ENCODE measurements around the gene SKP1.

Gene SKP1

GRCh38 chr5:134115806-134116175 lies 61.0 kb downstream of the SKP1 start:
- Histone ChIP-seq H3K9me2 (replicated peaks; ENCODE audit: insufficient read depth, low read length) (no peaks in the 10 kb centered on the region), H3K4me1 (ENCODE audit: low read length) (peaks cover 4% of the 10 kb centered on the region; the same call in 1 of the 2 replicates), H3K4me3 (ENCODE audit: low read length) (no peak overlapping the region), H3K9me3 (replicated peaks; ENCODE audit: insufficient read depth, low read length) (no peaks in the 10 kb centered on the region), H4K20me1 (ENCODE audit: insufficient read depth, low read length) (no peaks in the 10 kb centered on the region), H3K27me3 (replicated peaks; ENCODE audit: insufficient read depth, low read length) (peaks cover 16% of the 10 kb centered on the region), H3K4me2 (ENCODE audit: low read depth, low read length) (no peak overlapping the region), H3K27ac (ENCODE audit: low read length) (no peak overlapping the region), H3K36me3 (replicated peaks; ENCODE audit: insufficient read depth, low read length) (no peaks in the 10 kb centered on the region), H3F3A (ENCODE audit: insufficient read depth, low read length) (no peaks in the 10 kb centered on the region), H3K9ac (ENCODE audit: low read length) (no peak overlapping the region), H3K79me2 (ENCODE audit: low read length) (no peaks in the 10 kb centered on the region), H2AFZ (ENCODE audit: low read length) (no peak overlapping the region)
- TF ChIP-seq EZH2 (optimal IDR thresholded peaks at IDR 0.05; ENCODE audit: low read depth, low read length) (no peak), EZH2phosphoT487 (IDR thresholded peaks at IDR 0.05; ENCODE audit: low read length) (no peak)
- TF ChIP-seq, protein P1, sequence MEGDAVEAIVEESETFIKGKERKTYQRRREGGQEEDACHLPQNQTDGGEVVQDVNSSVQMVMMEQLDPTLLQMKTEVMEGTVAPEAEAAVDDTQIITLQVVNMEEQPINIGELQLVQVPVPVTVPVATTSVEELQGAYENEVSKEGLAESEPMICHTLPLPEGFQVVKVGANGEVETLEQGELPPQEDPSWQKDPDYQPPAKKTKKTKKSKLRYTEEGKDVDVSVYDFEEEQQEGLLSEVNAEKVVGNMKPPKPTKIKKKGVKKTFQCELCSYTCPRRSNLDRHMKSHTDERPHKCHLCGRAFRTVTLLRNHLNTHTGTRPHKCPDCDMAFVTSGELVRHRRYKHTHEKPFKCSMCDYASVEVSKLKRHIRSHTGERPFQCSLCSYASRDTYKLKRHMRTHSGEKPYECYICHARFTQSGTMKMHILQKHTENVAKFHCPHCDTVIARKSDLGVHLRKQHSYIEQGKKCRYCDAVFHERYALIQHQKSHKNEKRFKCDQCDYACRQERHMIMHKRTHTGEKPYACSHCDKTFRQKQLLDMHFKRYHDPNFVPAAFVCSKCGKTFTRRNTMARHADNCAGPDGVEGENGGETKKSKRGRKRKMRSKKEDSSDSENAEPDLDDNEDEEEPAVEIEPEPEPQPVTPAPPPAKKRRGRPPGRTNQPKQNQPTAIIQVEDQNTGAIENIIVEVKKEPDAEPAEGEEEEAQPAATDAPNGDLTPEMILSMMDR (IDR thresholded peaks at IDR 0.05; ENCODE audit: low read length) = no peak
- no peak for DNase-seq

GRCh38 chr5:134114886-134115805 lies 61.6 kb downstream of the SKP1 start:
- Histone ChIP-seq H3K4me1 (ENCODE audit: low read length) (peaks cover 4% of the 10 kb centered on the region; the same call in 1 of the 2 replicates), H3K9me2 (replicated peaks; ENCODE audit: insufficient read depth, low read length) (no peaks in the 10 kb centered on the region), H4K20me1 (ENCODE audit: insufficient read depth, low read length) (no peaks in the 10 kb centered on the region), H3K9ac (ENCODE audit: low read length) (no peak overlapping the region), H2AFZ (ENCODE audit: low read length) (no peak overlapping the region), H3K36me3 (replicated peaks; ENCODE audit: insufficient read depth, low read length) (no peaks in the 10 kb centered on the region), H3K4me2 (ENCODE audit: low read depth, low read length) (peak overlapping the region; percentile 29; the same call in 1 of the 2 replicates), H3K4me3 (ENCODE audit: low read length) (no peak overlapping the region), H3K27me3 (replicated peaks; ENCODE audit: insufficient read depth, low read length) (peaks cover 16% of the 10 kb centered on the region), H3K27ac (ENCODE audit: low read length) (no peak overlapping the region), H3F3A (ENCODE audit: insufficient read depth, low read length) (no peaks in the 10 kb centered on the region), H3K79me2 (ENCODE audit: low read length) (no peaks in the 10 kb centered on the region), H3K9me3 (replicated peaks; ENCODE audit: insufficient read depth, low read length) (no peaks in the 10 kb centered on the region)
- TF ChIP-seq, protein P1 (IDR thresholded peaks at IDR 0.05; ENCODE audit: low read length) = no peak
- TF ChIP-seq EZH2phosphoT487 (IDR thresholded peaks at IDR 0.05; ENCODE audit: low read length) = no peak
- TF ChIP-seq EZH2 (optimal IDR thresholded peaks at IDR 0.05; ENCODE audit: low read depth, low read length) = no peak
- DNase-seq = peak; percentile 9

- H2AFZ ChIP-seq (ENCODE audit: low read length) = peak within 1 kb of the TSS; percentile 100
- no peak within 1 kb of the TSS for H3K27ac ChIP-seq (ENCODE audit: low read length)
- peak within 1 kb of the TSS; percentile 42; the same call in 1 of the 2 replicates for H3K9ac ChIP-seq (ENCODE audit: low read length)
- no peaks in the 10 kb centered on the region for H3K36me3 ChIP-seq (replicated peaks; ENCODE audit: insufficient read depth, low read length)
- H4K20me1 ChIP-seq (ENCODE audit: insufficient read depth, low read length) = no peaks in the 10 kb centered on the region
- peak; percentile 76 for DNase-seq
- H3K79me2 ChIP-seq (ENCODE audit: low read length) = no peaks in the 10 kb centered on the region
- TF ChIP-seq EZH2phosphoT487 (IDR thresholded peaks at IDR 0.05; ENCODE audit: low read length) = no peak
- TF ChIP-seq EZH2 (optimal IDR thresholded peaks at IDR 0.05; ENCODE audit: low read depth, low read length) = no peak
- TF ChIP-seq, protein P1 (IDR thresholded peaks at IDR 0.05; ENCODE audit: low read length) = no peak
- no peaks in the 10 kb centered on the region for H3K9me2 ChIP-seq (replicated peaks; ENCODE audit: insufficient read depth, low read length)
- peak within 1 kb of the TSS; percentile 98 for H3K4me2 ChIP-seq (ENCODE audit: low read depth, low read length)
- H3K4me3 ChIP-seq (ENCODE audit: low read length) = peak within 1 kb of the TSS; percentile 85
- H3K9me3 ChIP-seq (replicated peaks; ENCODE audit: insufficient read depth, low read length) = no peaks in the 10 kb centered on the region
- H3K27me3 ChIP-seq (replicated peaks; ENCODE audit: insufficient read depth, low read length) = peaks cover 16% of the 10 kb centered on the region
- peaks cover 4% of the 10 kb centered on the region; the same call in 1 of the 2 replicates for H3K4me1 ChIP-seq (ENCODE audit: low read length)
- no peaks in the 10 kb centered on the region for H3F3A ChIP-seq (ENCODE audit: insufficient read depth, low read length)
Measured at GRCh38 chr5:134113902-134114875, 62.6 kb downstream of the SKP1 start, which contains the start of gene TCF7. TSS of gene TCF7 (plus strand) at chr5:134114681. CDS start at chr5:134114907, 226 bp downstream.

Data from MM.1S (cell line).